GM18868 (cell line): ENCODE data around the gene OR2T5.
"Not testable (repeated sequence)": the region's sequence is repeated elsewhere in the genome, so short reads cannot be mapped to it uniquely, and the experiment has no call there.

Experiments used
- ATAC-seq: cut with Tn5 transposase; IDR thresholded peaks from one replicate; pipeline ENCODE4 v1.9.1; 2021; ENCODE audit warnings: mild to moderate bottlenecking, moderate library complexity; ENCODE audit not compliant: unreplicated experiment

OR2T5 gene, protein sequence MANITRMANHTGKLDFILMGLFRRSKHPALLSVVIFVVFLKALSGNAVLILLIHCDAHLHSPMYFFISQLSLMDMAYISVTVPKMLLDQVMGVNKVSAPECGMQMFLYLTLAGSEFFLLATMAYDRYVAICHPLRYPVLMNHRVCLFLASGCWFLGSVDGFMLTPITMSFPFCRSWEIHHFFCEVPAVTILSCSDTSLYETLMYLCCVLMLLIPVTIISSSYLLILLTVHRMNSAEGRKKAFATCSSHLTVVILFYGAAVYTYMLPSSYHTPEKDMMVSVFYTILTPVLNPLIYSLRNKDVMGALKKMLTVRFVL

DNA sequence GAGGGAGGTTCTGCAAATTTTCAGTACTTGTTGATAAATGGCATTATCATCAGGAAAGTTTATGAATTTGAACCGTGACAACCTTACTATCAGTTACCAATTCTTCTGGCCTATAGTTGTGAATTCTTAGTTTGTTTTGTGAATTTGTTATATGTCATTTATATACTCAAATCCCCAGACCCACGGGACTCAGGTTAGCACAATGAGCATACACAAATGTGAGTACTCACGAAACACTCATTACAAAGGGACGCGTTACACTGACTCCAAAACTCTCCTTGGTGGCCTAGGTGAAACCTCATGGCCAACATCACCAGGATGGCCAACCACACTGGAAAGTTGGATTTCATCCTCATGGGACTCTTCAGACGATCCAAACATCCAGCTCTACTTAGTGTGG, at the start of gene OR2T5:
Gene OR2T5, plus strand, starts transcription at position 301 of the 400 bp plus-strand sequence. Its CDS starts 0 bp downstream, at position 301.
- ATAC-seq: not testable (repeated sequence)

DNA sequence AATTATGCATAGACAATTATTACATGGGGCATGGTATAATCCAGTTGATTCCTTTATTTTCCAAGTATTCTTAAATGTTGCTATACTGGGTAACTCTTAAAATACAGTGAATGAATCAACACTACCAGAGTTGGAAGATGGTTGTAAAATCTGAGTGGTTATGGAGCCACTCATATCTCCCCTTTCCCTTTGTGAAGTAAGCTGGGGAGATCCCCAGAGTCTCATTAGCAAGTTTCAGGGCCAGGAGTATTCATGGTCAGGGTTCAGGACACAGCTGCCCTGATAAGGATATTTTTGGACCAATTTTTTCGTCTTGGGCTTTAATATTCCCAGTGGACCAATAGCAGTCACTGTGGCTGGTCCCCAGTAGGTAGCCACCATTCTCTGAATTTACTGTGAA, 49.7 kb upstream of the OR2T5 start:
- ATAC-seq: peak; percentile 74

GRCh38 chr1:248439283-248439682, 49.1 kb upstream of the OR2T5 start:
- peak; percentile 26 for ATAC-seq

- not testable (repeated sequence) for ATAC-seq
These were observed 45.7 kb upstream of the OR2T5 start for GRCh38 chr1:248442500-248443277.

- ATAC-seq: not testable (repeated sequence)
These were observed 43.8 kb upstream of the OR2T5 start for GRCh38 chr1:248444603-248445002.

DNA sequence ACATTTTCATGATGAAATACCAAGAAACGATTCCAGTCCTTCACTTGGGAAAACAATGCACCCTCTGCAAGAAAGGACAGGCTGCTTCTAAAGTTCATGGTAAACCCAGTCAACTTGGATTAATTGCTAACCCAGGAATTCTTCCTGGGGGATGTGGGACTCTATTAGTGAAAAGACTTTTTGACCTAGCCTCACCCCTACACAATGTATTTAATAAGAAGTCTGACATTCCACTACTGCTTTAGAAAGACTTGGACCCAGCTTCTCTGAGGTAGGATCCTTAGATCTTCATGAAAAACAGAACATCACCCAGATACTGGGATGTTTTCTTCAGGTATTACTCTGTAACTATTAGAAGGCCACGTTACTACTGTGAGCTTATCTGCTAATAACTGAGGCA, 43.0 kb upstream of the OR2T5 start, which contains the start of gene OR2T2:
Gene OR2T2, plus strand, starts transcription at position 239 of the 400 bp plus-strand sequence. CDS start 7,161 bp downstream, outside the sequence.
- ATAC-seq: not testable (repeated sequence)

DNA sequence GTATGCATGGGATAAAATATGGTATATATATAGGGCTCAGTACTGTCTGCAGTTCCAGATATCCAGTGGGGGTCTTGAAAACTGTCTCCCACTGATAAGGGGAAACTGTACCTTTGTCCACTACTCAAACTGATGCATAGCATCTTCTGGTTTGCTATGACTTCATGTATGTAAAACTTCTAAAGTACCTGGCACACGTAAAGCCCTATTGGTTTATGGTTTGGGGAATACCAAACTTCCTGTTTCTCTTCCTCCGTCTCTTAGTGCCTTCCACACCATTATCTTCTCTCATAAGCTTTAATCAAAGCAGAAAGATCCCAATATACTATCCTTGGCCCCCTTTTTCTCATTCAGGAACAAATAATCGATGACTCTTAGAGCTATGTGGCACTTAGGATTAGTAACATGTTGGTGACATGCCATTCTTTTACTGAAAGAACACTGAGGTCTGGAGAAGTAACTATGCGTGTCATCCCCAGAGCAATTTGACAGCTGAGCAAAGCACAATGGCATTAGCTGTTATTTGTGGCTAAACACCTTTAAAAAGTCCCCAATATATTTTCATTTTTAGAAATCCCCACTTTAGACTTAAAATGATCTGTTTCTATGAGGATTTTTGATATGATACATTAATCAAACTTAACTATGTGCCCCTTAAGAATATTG, 39.8 kb upstream of the OR2T5 start:
- peak; percentile 70 for ATAC-seq

DNA sequence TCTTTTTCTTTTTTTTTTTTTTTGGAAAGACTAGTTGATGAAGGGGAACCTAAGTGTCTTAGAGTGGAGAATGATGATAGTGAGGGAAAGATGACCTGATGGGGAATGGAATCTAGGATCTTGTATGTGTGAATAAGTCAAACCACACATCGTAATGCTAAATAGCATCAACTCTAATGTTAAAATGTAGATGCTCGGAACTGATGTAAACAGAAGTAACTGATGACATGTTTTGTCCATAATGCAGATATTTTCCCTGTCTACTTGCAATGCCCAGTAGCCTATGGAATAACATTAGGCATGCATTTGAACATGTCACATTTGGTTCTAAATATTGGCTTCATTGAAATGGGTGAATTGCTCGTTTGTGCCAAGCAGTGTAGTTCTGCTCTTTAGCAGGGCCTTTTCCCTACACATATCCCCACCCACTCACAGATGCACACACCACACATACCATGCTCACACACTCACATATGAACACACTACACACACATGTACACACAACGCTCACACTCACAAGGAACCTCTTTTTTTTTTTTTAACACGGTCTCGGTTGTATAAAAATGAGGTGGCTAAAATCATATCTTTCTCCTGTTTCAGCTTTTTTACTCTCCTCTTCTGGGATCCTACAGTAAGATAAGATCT, 38.4 kb upstream of the OR2T5 start:
- peak; percentile 1 for ATAC-seq

DNA sequence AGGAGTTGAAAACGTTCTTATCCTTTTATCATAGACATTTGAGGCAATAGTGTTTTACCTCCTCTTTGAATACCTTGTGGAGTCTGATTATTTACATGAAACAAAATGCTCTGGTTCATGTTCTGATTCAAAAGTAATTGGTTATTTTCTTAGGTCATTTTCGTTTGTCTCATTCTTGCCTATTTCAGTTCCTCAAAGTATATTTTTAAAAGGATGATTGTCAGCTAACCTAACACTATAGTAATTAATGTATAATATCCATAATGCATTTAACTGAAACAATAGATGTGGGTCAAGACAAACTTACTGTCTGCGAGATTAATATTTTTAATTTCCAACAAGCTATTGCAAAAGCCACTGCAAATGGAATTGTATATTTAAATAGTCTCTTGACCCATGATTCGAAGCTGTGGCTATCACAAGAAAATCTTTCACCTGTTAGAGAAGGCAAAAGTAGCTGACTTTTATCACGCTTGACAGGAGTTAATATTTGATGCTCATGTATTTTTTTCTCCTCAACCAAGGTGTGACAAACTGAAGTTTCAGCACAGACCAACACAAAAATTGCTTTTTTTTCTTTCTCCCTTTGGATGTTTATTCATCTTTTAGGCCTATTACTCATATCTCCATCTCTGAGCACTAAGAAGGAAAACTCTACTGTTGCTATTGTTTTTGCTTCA, 37.8 kb upstream of the OR2T5 start:
- peak; percentile 64 for ATAC-seq

- ATAC-seq: not testable (repeated sequence)
These were observed 34.8 kb upstream of the OR2T5 start for GRCh38 chr1:248453619-248454018.

GRCh38 chr1:248455045-248455444, 33.3 kb upstream of the OR2T5 start:
- not testable (repeated sequence) for ATAC-seq

DNA sequence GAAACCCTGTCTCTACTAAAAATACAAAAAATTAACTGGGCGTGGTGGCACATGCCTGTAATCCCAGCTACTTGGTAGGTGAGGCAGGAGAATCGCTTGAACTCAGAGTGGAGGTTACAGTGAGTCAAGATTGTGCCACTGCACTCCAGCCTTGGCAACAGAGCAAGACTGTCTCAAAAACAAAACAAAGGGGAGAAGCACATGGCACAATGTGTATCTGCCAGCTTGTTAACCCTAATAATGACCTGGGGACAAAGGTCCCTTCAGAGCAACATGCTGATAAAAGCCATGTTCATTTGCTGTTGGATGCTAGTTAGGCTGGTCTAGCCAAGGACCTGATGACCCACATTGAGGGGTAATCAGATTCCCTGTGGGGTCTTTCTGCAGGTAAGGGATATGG, 31.8 kb upstream of the OR2T5 start:
- ATAC-seq: not testable (repeated sequence)

DNA sequence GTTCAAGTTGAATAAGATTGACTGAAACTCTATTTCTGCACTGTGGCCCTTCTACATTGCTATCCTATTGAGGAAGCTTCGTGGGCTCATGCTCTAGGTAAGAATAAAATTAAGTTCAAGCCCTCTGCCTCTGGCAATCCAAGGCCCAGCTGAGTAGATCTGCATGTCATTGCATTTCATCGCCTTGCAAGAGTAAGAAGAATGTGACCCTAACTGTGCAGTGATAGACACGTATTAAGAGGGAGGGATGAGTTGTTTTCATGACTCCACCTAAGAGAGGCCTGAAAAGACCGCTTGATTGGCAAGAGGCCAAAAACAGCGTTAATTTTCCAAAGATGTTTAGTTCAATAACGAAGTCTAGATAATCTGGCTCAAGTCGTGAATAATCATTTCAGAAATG, 29.3 kb upstream of the OR2T5 start:
- not testable (repeated sequence) for ATAC-seq

DNA sequence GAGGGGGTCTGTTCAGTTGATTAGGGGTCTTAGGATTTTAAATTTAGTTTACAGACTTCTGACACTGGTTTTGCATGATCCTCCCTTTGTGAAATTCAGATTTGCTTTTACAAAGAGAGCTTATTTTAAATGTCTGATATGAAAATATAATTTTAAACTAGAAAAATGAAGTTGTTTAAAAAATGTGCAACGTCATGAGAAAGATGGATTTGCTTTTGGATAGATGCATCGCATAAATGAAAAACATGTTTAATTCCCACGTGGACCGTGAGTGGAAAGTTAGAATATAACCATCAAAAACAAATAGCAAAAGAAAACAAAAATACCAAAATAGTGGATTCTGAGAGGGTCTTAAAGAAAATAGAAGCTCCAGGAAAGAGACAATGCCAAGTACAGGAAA, 17.2 kb upstream of the OR2T5 start:
- no peak for ATAC-seq

DNA sequence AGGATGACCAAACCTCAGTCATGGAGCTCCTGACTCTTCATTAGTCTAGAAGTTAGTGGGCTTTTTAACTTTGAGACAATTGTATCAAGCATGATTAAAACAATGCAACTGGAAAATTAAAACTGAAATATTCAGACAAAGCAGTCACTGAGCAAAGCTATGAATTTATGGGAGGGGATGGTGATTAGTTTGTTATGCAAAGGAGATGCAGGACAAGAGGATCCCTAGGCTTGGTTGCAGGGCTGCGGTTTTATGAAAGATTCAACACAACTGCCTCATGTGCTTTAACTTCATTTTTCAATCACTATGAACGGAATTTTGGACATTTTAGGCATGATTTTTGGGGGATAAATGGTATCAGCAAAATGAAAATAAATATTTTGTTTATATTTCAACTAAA, 16.3 kb upstream of the OR2T5 start:
- not testable (repeated sequence) for ATAC-seq

DNA sequence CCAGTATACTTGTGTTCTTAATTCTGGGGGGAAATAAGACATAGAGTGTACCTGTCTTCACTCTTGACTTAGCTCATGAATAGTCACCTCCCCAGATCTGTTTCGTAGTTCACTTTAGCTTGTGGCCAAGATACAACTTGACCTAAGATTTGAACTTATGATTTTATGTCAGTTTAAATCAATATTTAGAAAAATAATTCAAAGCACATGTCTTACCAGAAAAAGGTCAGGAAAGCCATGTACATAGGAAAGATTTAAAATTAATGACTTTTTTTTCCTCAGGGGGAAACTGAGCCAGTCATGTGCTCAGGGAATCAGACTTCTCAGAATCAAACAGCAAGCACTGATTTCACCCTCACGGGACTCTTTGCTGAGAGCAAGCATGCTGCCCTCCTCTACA, 15.3 kb upstream of the OR2T5 start, which contains the start of gene OR2T3:
Gene OR2T3, plus strand, starts transcription at position 301 of the 400 bp plus-strand sequence. Its CDS starts 0 bp downstream, at position 301.
- not testable (repeated sequence) for ATAC-seq

GRCh38 chr1:248475660-248476059, 12.7 kb upstream of the OR2T5 start:
- peak; percentile 36 for ATAC-seq

- ATAC-seq: peak; percentile 85
These were observed 6.5 kb upstream of the OR2T5 start for GRCh38 chr1:248481686-248482579.

DNA sequence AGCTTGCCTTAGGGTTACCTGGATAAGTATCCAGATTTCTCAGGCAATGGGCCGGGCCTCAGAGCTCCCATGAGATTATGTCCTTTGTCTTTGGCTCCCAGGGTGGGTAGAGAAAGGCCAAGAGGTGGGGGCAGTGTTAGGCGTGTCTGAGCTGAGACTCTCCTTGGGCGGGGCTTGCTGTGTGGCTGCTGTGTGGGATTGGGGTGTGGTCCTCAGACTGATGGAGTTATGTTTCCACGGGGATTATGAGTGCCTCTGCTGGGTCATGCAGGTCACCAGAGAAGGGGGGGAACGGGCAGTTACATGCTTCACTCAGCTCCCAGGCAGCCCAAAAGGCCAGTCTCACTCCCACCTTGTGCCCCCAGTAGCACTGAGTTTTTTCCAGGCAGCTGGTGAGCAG, 8.3 kb downstream of the OR2T5 start:
- not testable (repeated sequence) for ATAC-seq
